NCI-H510A treated with DMSO at 0.1 percent for 48 hours (cell line): ENCODE measurements around the gene CDC5L.
A peak's percentile ranks its signal among the peaks of the same experiment; 100 is the strongest.

Source experiments
- DNase-seq: peaks from one replicate; lab custom pipeline; 2025; lab: John Stamatoyannopoulos, UW

CDC5L gene

DNA sequence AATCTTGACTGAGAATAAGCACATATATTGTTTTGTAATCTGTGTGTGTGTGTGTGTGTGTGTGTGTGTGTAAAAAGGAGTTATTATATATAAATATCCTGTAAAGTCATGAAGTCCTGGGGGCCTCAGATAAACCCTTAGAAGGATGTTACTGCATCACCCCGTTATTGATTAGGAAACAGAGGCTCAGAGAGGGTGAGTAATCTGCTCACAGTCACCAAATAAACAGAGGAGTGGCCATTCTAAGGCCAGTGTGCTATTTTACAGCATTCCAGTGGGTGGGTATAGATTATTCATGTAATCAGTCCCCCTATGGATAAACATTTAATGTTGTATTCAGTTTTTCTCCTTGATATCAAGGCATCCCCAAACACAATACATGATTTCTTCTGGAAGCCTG is 87.1 kb downstream of the CDC5L start:
- DNase-seq, result no peak

DNA sequence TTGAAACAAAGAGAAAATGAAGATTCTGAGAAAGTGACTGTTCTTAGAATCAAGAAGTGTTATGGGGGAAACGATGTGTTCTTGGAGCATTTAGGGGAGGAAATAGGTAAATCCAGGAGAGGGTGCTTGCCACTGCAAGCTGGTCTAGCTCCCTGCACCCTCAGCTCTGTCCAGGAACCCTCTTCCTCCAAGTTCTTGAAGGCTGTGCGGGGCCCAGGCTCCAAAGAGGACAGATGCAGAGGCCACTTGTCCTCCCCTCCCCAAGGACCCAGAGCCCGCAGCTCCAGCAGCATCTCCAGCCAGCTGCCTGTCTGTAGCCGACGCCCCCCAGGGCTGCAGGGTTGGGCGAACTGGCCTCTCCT is 87.9 kb downstream of the CDC5L start:
- no peak for DNase-seq

DNA sequence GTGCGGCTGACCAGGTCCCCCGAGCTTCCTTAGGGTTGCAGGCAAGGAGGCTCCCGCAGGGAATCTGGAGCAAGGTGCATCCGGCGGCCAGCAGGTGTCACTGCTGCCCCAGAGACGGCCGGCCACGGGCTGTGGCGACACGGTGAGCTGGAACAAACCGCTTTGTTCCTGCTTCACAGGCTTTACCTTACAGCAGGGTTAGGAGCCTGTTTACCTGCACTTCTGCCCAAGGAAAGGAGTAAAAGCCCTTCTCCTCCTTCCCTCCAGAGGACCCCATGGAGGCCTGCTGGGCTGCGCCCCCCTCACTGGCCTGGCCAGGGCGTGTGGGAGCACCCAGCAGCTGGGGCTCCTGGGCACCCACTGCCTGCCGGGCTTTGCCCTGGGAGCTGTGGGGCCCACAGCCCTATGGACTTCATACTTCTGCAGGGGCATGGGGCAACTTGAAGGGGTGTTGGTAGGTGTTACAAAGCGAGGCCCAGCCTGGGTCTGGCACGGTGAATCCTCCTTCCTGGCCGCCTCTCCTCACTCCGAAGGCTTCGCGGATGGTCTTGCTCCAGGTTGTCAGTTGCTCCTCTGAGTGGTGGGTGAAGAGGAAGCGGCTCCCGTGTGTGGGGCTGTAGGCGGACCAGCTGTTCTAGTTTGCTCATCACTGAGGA is 88.4 kb downstream of the CDC5L start:
- DNase-seq, result peak; percentile 89

DNA sequence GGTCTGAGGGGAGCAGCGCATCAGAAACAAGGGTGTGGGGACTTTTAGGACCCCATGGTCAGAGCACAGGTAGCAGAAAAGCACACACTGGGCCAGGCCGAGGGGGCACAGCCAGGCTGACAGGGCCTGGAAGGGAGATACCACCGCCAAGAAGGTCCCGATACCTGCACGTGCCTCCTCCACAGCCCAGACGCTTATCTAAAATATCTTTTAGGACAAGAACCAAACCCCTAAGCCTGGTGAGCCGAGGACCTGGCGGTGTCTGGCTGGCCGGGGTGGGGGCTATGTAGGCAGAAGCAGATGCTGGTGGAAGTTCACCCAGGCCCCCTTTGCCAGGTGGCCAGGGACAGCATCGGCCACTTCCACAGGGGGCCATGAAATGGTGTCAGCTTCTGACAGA is 89.3 kb downstream of the CDC5L start:
- no peak for DNase-seq

DNA sequence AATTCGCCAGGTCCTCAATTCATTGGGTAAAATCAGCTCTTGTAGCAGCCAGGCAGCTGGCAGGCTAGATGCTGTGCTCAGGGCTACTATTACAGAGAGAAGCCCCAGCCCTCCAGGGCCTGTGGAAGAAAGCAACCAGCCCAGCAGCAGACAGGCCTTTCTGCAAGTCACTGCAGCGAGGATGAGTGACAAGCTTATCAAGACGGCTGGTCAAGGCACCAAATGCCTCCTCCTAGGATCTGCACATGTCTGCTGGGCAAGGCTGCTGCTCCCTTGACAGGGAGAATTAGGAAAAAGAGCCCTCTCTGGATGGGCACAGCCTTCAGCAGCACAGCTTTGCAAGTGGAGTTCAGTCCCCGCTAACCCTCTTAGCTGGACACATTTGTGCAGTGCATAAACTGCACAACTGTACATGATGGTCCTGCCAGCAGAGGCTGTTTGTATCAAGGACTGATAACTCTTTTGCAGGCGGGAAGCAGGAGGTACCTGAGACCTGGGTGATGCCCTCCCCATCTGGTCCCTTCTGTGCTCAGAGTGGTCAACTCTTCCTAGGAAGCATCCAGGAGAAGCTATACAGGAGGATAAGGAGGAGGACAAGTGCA is 89.9 kb downstream of the CDC5L start:
- DNase-seq, result no peak

DNA sequence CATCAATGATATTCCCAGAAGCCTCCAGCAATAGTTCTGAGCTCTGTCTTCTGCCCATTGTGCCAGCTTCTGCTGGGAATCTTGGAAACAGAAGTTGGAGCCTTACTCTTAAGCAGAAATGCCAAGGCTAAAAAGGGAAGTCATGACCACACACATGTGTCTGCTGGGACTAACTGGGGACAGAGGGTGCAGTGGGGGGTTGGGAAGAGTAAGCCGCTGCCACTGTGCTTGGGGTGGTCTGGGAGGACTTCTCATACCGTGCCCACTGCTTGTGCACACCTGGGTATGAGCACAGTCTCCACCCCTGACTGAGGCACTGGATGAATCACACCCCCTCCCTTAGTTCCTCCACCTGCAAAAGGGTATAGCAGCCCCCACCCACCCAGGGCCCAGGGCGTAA is 90.7 kb downstream of the CDC5L start:
- DNase-seq, result no peak

DNA sequence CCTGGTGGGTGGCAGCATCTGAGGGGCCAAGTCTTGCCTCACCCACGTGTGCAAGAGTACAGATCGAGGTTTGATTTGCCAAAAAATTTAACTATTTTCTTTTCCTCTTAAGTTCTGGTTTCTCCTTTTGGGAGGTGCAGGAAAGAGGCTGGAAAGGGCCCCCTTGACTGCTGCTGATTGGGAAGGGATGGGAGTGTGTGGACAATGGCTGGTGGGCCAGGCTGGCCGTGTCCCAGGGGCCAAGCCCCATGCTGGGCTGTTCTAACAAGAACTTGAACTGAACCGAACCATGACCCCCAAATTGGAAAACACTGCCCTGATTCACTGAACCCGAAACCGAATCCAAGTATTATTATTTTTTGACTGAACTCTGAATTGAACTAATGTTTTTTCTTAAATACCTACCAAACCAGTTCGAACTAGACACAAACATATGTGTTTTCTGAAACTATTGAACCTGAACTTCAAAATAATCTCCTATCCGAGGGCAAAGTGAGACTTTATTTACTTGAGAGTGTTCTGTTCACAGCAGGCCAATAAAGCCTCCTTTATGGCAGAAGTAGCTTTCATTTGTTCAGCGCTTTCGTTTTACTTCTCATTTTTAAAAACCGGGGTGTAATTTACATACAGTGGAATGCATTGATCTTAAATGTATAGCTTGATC is 91.2 kb downstream of the CDC5L start:
- DNase-seq, result no peak

DNA sequence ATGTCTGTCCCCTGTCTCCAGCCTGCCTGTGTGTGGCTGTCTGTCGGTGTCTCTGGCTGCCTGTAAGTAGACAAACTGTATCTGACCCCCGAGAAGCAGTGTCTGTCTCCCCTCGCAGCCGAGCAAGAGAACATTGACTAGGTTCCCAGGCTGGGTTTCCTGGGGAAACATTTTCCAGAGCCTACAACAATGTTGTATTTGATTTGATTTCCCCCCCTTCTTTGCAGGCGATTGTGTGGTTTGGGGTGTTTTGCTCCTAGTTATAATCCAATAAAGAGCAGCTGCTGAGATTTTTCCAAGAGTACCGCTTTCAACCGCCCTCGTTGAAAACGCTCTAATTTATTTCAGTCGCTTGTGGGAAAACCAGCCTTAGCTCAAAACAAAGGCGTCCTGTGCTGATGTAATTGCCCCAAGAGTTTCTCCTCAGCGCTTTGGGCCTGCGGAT is 92.6 kb downstream of the CDC5L start:
- no peak for DNase-seq

DNA sequence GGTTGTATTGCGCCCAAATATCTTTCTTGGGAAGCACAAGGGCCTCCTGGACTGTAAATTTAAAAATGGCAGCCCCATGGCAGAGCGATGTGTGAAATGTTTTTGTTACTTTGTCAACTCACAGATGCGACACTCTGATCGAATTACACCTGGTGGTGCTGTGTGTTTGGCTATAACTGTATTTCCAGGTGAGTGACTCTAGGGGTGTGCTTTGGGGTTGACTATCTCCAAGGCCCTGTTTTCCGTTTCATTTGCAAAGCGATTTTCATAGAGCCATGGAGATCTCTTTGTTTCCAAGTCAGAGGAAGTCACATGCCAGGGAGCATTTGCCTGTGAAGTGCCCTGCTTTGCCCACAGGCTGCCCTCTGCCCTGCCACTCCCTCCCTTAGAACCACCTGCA is 93.5 kb downstream of the CDC5L start:
- DNase-seq, result no peak

DNA sequence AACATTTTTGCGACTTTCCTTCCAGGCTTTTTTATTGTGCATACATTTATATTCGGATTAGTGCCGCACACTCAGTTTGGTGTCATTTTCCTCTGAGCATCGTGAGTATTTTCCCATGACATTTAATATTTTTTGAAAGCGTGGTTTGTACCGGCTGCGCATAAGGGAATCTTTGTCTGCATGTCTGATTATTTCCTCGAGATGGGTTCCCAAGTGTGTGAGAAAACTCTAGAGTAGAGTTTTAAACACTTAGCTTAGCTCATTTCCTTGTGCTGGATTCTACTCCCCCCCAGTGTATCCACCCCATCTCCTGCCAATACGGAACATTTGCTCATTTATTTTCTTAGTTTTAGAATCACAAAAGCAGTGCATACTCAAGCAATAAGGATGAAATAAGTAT is 94.3 kb downstream of the CDC5L start:
- DNase-seq, result no peak

DNA sequence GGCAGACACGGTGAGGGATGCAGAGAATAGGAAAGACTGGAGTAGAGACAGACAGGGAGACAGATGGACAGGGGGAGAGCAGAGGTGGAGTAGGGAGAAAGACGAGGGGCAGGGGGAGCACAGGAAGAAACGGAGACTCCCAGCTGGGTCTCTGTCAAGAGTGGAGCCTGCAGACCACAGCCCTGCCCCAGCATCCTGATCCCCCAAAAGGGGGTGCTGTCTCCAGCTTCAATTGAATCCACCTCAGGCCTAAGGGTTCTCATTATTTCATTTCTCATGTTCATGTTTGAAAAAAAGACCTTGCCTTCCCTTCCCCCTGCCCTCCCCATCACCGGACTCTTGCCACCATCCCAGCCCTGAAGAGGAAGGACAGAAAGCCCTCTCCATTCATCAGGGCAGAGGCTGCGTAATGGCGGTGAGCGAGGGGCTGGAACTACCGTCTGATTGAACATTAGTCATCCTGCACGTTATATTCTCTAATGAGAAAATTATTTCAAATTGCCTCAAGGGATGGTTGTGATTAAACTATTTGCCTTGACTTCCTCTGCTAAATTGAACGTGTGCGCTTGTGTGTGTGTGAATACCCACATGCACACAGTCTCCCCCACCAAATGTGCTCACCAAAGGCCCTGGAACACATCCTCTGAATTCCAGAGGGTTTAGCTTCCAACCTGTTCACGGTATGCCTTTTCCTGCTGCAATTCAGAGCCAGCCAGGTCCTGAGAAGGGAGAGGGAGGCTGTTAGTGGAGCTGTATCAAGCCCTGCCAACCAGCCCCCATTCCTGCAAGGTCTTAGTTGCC is 98.3 kb downstream of the CDC5L start:
- no peak for DNase-seq

DNA sequence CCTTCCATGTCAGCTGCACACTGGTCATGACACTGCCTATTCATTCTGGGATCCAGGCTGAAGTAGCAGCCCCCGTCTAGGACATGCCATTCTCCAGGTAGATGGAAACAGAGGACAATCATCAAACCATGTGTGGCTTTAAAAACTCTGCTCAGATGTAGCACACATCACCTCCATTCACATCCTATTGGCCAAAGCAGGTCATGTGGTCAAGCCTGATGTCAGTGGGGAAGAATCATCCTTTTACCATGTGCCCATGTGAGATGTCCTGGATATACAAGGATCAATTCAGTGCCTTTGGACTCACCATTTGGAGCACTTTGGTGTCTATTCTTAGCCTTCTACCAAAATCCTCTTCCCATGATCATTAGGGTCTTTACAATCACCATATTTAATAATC is 99.5 kb downstream of the CDC5L start:
- no peak for DNase-seq

DNA sequence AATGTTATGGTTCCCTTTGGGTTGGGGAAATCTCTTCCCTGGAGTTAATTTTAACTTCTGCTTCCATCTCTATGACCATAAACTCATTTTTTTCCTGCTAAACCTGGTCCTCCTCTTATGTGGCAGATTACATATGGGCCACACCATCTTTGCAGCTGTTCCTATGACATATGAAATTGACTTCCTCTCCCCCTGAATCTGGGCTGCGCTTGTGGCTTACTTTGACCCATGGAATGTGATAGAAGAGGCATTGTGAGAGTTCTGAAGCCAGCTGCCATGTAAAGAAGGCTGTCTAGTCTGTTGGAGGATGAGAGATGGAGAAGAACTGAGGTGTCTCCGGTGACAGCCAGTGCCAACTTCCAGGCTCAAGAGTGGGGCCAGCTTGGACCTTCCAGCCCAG is 100.1 kb downstream of the CDC5L start:
- DNase-seq, result no peak

DNA sequence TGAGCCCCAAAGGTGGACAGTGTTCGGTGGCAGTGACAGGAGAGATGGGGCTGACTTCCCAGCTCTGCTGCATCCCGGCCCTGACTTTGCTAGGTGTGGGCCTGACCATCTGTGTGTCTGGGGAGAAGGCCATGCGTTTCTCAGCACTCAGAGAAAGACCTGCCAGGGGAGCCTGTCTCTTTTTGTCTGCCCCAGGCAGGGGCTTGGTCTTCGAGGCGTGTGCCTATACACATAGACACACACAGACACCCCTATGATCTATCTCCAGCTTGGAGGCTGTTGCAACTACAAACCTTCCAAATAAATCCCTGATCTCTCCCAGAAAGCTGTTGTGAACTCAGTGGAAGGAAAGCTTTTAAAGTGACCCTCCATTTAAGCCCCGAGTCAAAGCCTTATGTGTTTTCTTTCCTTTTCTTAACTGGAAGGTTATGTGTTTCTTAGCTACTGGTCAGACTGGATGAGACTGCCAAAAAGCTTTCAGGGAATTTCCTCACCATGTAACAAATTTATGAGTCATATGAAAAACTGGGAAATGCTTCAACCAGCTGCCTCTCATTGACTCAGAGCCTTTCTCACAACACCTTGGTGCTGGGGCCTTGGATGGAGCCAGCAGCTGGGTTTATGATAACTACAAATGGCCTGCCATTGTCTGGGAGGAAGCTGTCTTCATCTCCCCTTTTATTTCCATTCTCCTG is 102.6 kb downstream of the CDC5L start:
- DNase-seq, result no peak

DNA sequence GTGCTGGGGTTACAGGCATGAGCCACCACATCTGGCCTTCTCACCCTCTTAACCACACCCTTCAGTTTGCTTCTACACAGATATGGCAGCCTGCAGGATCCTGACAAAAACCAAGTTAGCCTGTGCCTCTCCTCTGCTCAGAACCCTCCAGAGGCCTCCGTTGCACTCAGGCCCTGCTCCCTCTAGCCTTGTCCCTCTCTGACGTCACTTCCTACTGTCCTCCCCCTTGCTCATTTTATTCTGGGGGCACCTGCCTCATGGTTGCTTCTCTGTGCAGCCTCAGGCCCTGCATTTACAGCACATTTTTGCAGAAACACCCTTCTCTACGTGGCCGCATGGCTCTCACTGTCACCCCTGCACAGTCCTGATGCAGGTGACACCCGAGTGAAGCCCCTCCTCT is 105.6 kb downstream of the CDC5L start:
- no peak for DNase-seq

DNA sequence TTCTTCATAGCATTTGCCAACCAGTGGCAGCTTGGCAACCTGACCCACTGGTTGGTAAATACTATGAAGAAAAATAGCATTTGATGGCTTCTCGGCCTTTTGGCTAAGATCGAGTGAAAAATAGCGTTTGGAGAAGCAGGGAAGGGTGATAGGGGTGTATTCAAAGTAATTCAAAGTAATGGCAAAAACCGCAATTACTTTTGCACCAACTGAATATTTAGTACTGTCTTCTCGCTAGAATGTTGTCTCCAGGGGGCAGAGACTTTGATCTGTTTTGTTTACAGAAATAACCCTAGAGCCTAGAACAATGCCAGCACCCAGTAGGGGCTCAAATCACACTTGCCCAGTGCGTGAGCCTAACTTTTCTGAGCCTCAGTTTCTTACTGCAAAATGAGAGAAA is 106.1 kb downstream of the CDC5L start:
- no peak for DNase-seq

DNA sequence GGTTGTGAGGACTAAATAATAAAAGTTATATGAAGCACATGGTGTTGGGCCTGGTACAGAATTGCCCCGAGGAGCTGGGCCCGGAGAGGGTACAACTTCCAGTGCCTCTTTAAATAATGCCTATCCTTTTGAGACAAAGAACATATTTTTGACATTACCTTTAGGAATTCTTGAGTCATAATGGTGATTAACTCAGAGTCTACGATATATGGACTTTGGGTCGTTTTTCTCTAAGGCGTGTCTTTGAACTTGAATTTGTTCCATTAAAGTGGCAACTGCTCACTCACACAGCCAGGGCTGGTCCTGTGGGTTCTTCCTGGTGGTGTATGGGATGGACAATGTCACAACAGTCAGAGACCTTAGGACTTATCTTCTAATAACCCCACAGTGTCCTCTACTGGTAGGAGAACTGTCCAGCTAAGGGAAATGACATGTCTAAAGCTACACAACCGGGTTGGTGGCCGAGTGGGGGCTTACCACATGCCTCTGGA is 106.5 kb downstream of the CDC5L start:
- no peak for DNase-seq

DNA sequence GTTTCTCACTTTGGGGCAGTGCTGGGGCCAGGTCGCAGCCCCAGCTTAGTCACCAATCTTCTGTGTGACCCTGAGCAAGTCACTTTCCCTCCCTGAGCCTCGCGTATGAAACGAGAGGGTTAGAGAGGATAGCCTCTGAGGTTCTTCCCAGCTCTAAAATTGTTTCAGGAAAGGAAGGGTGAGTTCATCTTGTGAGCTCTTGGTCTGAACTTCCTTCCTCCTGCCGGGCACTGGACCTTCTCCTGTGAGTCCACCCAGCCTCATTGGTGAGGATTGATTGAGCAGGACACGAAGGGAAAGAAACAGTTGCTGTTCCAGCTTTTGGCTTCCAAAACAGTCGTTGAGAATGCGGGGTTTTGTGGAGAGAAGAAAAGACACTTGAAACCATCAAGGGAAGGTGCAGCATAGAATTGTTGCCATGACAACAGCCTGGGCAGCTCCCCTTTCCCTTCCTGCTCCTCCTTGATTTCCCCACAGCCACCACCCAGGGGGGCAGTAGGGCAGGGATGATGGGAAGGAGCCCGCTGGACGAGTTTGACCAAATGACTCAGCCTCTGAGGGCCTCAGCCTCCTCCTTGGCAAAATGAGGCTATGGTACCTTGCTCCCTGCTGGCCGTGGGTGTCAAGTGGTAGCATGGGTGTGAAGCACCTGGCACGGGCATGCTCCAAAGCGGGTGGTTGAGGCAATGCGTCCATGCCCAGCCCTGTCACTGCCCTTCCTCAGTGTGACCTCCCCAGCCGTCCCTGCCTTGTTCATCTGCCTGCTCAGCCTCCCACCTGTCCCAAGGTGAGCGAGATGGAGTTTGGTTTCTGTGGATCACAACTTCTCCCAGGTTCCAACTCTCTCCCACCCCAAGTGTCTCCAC is 107.8 kb downstream of the CDC5L start:
- no peak for DNase-seq

DNA sequence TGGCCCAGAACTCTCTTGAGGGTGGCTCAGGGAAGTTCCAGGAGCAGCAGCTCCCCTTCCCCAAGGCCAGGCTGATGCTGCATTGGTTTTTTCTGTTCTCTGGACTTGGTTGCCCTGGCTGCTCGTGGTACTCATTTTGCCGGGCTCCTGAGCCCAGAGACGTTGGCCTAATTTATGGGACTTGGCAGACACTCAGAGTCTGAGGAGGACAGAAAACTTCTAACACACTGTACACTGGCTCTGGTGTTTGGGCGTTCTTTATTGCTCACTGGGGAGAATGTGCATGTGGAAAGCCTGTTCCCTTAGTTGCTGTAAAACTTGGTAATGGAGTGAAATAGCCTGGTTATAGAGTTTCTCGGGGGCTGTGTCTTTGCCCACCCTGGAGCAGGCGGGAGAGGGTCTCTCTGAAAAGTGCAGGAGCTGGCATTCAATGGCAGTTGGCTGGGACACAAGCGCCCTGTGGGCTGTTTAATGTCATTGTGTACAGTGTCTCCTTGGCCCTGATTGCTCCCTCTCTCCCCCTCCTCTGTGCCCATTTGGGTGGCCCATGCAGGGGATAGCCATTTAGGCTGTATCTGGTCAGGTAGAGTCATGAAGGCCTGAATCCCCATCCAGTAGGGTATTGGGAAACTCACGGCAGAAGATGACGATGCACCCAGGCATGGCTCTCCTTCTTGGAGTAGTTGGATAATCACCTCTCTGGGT is 109.3 kb downstream of the CDC5L start:
- no peak for DNase-seq

DNA sequence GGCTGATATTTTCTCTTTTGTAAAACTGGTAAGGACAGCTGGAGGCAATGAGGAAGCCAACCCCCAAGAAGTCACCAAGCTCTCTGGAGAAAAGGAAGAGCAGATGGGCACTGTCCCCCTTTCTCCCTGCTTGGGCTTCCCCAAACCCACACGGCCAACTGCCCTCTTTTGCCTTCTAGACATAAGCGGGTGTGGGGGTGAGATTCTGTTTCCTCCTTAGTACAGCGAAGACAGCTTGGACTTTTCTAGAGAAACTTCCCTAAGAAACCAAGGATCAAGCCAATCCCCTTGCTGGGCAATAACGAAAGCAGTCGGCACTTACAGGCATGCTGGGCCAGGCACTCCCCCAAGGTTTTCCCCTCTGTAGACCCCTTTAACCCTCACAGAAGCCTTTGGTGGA is 110.3 kb downstream of the CDC5L start:
- DNase-seq, result no peak

DNA sequence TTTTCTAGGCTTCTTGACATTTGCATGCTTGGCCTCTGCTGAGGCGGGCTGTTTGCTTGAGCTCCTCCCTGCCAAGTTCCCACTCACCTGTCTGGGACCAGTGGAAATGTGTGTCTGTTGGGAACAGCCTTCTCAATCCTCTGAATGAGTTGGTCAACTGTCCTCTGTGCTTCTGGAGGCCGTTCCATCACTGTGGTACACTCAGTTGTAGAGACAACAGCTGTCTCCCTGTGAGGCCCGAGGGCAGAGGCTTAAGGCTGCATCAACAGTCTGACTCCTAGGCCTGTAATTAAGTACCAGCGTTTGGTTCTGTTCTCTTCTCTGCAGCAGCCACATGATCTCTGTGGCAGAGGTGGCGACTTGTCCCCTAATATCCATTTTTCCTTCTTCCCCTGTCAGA is 110.9 kb downstream of the CDC5L start:
- DNase-seq, result no peak
